Endothelial cell of umbilical vein (primary cell): ENCODE measurements around the gene DIP2C. TPM values are rescaled to one million over a fixed set of nuclear protein-coding genes. Genes with fewer than 3 reads are reported as not detected.
A peak's percentile ranks its signal among the peaks of the same experiment; 100 is the strongest.

Source experiments
- BruUV-seq: library from RNA; stranded (reverse); fragments of 400-500 nt; replicated peaks from 2 replicates; lab custom pipeline; 2021; lab: Mats Ljungman, UMichigan
- CTCF ChIA-PET: fragments of 300-600, 350-600 bp; sonication (Branson Sonifier 250); formaldehyde crosslinking; loops from one replicate; lab custom pipeline; 2021; ENCODE audit warnings: antibody characterized with exemption, inconsistent platforms; lab: Charles Lee
- POLR2A ChIA-PET: fragments of 300-600, 350-600 bp; sonication (Branson Sonifier 250); formaldehyde crosslinking; loops from one replicate; lab custom pipeline; 2021; ENCODE audit warnings: antibody characterized with exemption, inconsistent platforms; lab: Charles Lee
- DNase-seq: peaks from one replicate; pipeline ENCODE4 v3.0.0-alpha.2; 2011; ENCODE audit warnings: low read depth, low spot score
- FAIRE-seq: peaks from 2 replicates; lab custom pipeline; 2011; peaks lifted over from hg19 to GRCh38; lab: Jason Lieb, UNC
- H2AFZ ChIP-seq: 2 replicates; pipeline ENCODE4 v1.6.0; 2012; ENCODE audit warnings: low read depth, low read length, control low read depth, inconsistent platforms
- H3K27ac ChIP-seq: 2 replicates; pipeline ENCODE4 v1.5.1; 2011; ENCODE audit warnings: low read depth, mild to moderate bottlenecking, control low read depth, low read length, moderate library complexity; ENCODE audit not compliant: insufficient read depth
- H3K27me3 ChIP-seq, 2 experiments: 2 replicates each; pipeline versions ENCODE4 v1.6.0 to v1.6.1; 2011; ENCODE audit warnings: low read length in 2 of 2, mixed read lengths in 1 of 2; ENCODE audit not compliant: control insufficient read depth in 2 of 2, insufficient read depth in 2 of 2
- H3K36me3 ChIP-seq, 2 experiments: 2 replicates in 1 of 2; 3 replicates in 1 of 2; pipeline ENCODE4 v1.5.1; 2011; ENCODE audit warnings: low read length in 2 of 2, mild to moderate bottlenecking in 1 of 2, moderate library complexity in 1 of 2; ENCODE audit not compliant: control insufficient read depth in 2 of 2, insufficient read depth in 2 of 2; ENCODE audit errors: extremely low read depth in 1 of 2
- H3K4me1 ChIP-seq: 3 replicates; pipeline ENCODE4 v1.5.1; 2011; ENCODE audit warnings: mild to moderate bottlenecking, low read length; ENCODE audit not compliant: control insufficient read depth, insufficient read depth; ENCODE audit errors: extremely low read depth
- H3K4me2 ChIP-seq: 2 replicates; pipeline ENCODE4 v1.6.1; 2011; ENCODE audit warnings: low read length, control low read depth, mixed read lengths; ENCODE audit not compliant: insufficient read depth
- H3K4me3 ChIP-seq, 3 experiments: fragments of 200-600 bp in 1 of 3; sonication (generic), shearing (Covaris generic) in 1 of 3; replicated peaks in 1 of 3; 2 replicates each; pipeline ENCODE4 v1.5.1; 2011 to 2016; ENCODE audit warnings: control low read depth in 3 of 3, low read length in 3 of 3, mild to moderate bottlenecking in 2 of 3, inconsistent platforms in 1 of 3, low read depth in 1 of 3, moderate library complexity in 1 of 3; ENCODE audit not compliant: insufficient read depth in 1 of 3
- H3K79me2 ChIP-seq: 2 replicates; pipeline ENCODE4 v1.6.0; 2012; ENCODE audit warnings: low read length, inconsistent platforms; ENCODE audit not compliant: control insufficient read depth, insufficient read depth
- H3K9ac ChIP-seq: replicated peaks from 2 replicates; pipeline ENCODE3; 2011; ENCODE audit warnings: low read length, control low read depth; ENCODE audit not compliant: insufficient read depth; ENCODE audit errors: extremely low read depth
- H3K9me1 ChIP-seq: replicated peaks from 3 replicates; pipeline ENCODE4 v1.6.0; 2011; ENCODE audit warnings: mild to moderate bottlenecking, low read length; ENCODE audit not compliant: control insufficient read depth, insufficient read depth; ENCODE audit errors: extremely low read depth
- H3K9me3 ChIP-seq: replicated peaks from 2 replicates; pipeline ENCODE4 v1.5.1; 2012; ENCODE audit warnings: low read length, inconsistent platforms; ENCODE audit not compliant: control insufficient read depth, insufficient read depth
- H4K20me1 ChIP-seq: replicated peaks from 2 replicates; pipeline ENCODE3; 2011; ENCODE audit warnings: mild to moderate bottlenecking, low read length; ENCODE audit not compliant: control insufficient read depth, insufficient read depth; ENCODE audit errors: extremely low read depth
- EZH2 ChIP-seq: IDR thresholded peaks from 2 replicates; pipeline ENCODE4 v1.6.1; 2012; ENCODE audit warnings: borderline replicate concordance, low read depth, mild to moderate bottlenecking, moderate library complexity, low read length, inconsistent platforms; ENCODE audit not compliant: severe bottlenecking
- FOS ChIP-seq: IDR thresholded peaks from 2 replicates; pipeline ENCODE4 v1.6.1; 2011; ENCODE audit warnings: mild to moderate bottlenecking, low read length, moderate library complexity, borderline replicate concordance; ENCODE audit not compliant: insufficient read depth
- GATA2 ChIP-seq: IDR thresholded peaks from 2 replicates; pipeline ENCODE4 v1.7.0; 2011; ENCODE audit warnings: low read depth, mild to moderate bottlenecking, moderate library complexity, mixed read lengths, low read length; ENCODE audit not compliant: insufficient read length, insufficient read depth
- JUN ChIP-seq: IDR thresholded peaks from 2 replicates; pipeline ENCODE4 v1.6.1; 2011; ENCODE audit warnings: borderline replicate concordance, low read depth; ENCODE audit not compliant: insufficient read length, insufficient read depth
- MAX ChIP-seq: IDR thresholded peaks from 2 replicates; pipeline ENCODE4 v1.6.1; 2011; ENCODE audit not compliant: insufficient read depth, insufficient read length
- MYC ChIP-seq: IDR thresholded peaks from one replicate; pipeline ENCODE4 v1.6.1; 2011; ENCODE audit warnings: mild to moderate bottlenecking, low read depth, low read length
- POLR2A ChIP-seq: IDR thresholded peaks from 2 replicates; pipeline ENCODE4 v1.6.1; 2012; ENCODE audit warnings: low read depth, mild to moderate bottlenecking, control low read depth, low read length
- POLR2AphosphoS5 ChIP-seq: IDR thresholded peaks from 2 replicates; pipeline ENCODE4 v1.6.1; 2012; ENCODE audit warnings: low read depth, mild to moderate bottlenecking, control low read depth, low read length, moderate library complexity; ENCODE audit not compliant: insufficient read depth
- dilution Hi-C: fragments of 300-500 bp; cut with MboI; formaldehyde crosslinking; loops from one replicate; pipeline ENCODE4 v1.15.0; 2019; ENCODE audit warnings: low sequenced_read_pairs; ENCODE audit not compliant: extremely low pct_ligation_motif_present
- intact Hi-C: fragments of 100-400 bp; cut with micrococcal nuclease; formaldehyde crosslinking; loops from one replicate; pipeline ENCODE4 v1.10.0; 2022
- polyA plus RNA-seq, 4 experiments: library from polyadenylated mRNA; depleted of rRNA in 3 of 4; stranded (reverse) in 3 of 4; unstranded in 1 of 4; fragments of >200 nt; gene quantifications; 2 replicates each; pipeline versions ENCODE4 v1.2.1 to v1.2.3, GENCODE V29; 2011 to 2012; ENCODE audit warnings: missing spikeins in 1 of 4
- total RNA-seq: library from RNA; stranded (reverse); gene quantifications from 2 replicates; pipeline ENCODE4 v1.2.3, GENCODE V29; 2021
- TF ChIP-seq, protein P1 (sequence below), 2 donors: IDR thresholded peaks; 1 replicate in 1 of 2; 2 replicates in 1 of 2; pipeline ENCODE4 v1.5.1; 2011; ENCODE audit warnings: low read length in 2 of 2, mild to moderate bottlenecking in 2 of 2, moderate library complexity in 2 of 2, control low read depth in 1 of 2, inconsistent platforms in 1 of 2, low read depth in 1 of 2; ENCODE audit not compliant: insufficient read depth in 1 of 2; ENCODE audit errors: extremely low read depth in 1 of 2

Gene DIP2C
- total and polyA plus RNA-seq, 2 donors (not counting 3 experiments of a cell fraction or from before 2014, with no cell fraction given), result 3.6 to 10.7 TPM

- TF ChIP-seq POLR2AphosphoS5 (no peak), FOS (no peak), EZH2 (no peak), MAX (no peak), GATA2 (no peak)
- DNase-seq, result no peak
- Histone ChIP-seq H3K4me3 (no peak overlapping the region), H3K9ac (no peak overlapping the region), H3K27me3 (no peaks in the 10 kb centered on the region), H3K36me3 (no peaks in the 10 kb centered on the region), H3K4me1 (peaks cover 11% of the 10 kb centered on the region), H2AFZ (no peak overlapping the region), H3K27ac (no peak overlapping the region), H3K79me2 (no peaks in the 10 kb centered on the region), H3K4me2 (no peak overlapping the region), H3K9me1 (no peaks in the 10 kb centered on the region), H3K9me3 (no peaks in the 10 kb centered on the region), H4K20me1 (no peaks in the 10 kb centered on the region)
- ChIA-PET POLR2A (no interaction called here), CTCF (interaction anchor here (1.2 kb wide), 2 partner anchors 17 to 26 kb away, joined by 3 read pairs; no protein-coding TSS in a partner anchor)
- intact Hi-C loops, result no loop called here
- dilution Hi-C loops, result no loop called here
- BruUV-seq, result no TSS peak
- no peak for FAIRE-seq
Observed at GRCh38 chr10:298033-298432, 391.4 kb downstream of the DIP2C start.

GRCh38 chr10:297567-297966 lies 391.9 kb downstream of the DIP2C start:
- peak overlapping the region; percentile 77 for H3K27ac ChIP-seq
- H3K4me1 ChIP-seq, result peaks cover 11% of the 10 kb centered on the region
- peak overlapping the region; percentile 46 for H3K4me2 ChIP-seq
- intact Hi-C loops, result loop anchor here (1.0 kb wide), 1 partner anchor 27 kb away; no protein-coding TSS in a partner anchor
- DNase-seq (no peak), FAIRE-seq (no peak)
- H3K27me3 ChIP-seq, result no peaks in the 10 kb centered on the region
- no peak for TF ChIP-seq MYC
- TF ChIP-seq GATA2, result no peak
- TF ChIP-seq POLR2A, result no peak
- no peak for TF ChIP-seq POLR2AphosphoS5
- TF ChIP-seq FOS, result no peak
- TF ChIP-seq, protein P1, sequence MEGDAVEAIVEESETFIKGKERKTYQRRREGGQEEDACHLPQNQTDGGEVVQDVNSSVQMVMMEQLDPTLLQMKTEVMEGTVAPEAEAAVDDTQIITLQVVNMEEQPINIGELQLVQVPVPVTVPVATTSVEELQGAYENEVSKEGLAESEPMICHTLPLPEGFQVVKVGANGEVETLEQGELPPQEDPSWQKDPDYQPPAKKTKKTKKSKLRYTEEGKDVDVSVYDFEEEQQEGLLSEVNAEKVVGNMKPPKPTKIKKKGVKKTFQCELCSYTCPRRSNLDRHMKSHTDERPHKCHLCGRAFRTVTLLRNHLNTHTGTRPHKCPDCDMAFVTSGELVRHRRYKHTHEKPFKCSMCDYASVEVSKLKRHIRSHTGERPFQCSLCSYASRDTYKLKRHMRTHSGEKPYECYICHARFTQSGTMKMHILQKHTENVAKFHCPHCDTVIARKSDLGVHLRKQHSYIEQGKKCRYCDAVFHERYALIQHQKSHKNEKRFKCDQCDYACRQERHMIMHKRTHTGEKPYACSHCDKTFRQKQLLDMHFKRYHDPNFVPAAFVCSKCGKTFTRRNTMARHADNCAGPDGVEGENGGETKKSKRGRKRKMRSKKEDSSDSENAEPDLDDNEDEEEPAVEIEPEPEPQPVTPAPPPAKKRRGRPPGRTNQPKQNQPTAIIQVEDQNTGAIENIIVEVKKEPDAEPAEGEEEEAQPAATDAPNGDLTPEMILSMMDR (IDR thresholded peaks at IDR 0.05; ENCODE audit: extremely low read depth in 1 of 2, insufficient read depth in 1 of 2, low read depth in 1 of 2, low read length in 2 of 2), result no peak
- TF ChIP-seq MAX, result no peak
- TF ChIP-seq EZH2, result no peak
- no peak for TF ChIP-seq JUN
- H3K9me3 ChIP-seq, result no peaks in the 10 kb centered on the region
- dilution Hi-C loops, result no loop called here
- peak overlapping the region; percentile 43 for H3K9ac ChIP-seq
- ChIA-PET CTCF (interaction anchor here (1.2 kb wide), 2 partner anchors 16 to 26 kb away, joined by 3 read pairs; no protein-coding TSS in a partner anchor), POLR2A (no interaction called here)
- peak overlapping the region; percentile 67 for H2AFZ ChIP-seq
- no peak overlapping the region for H3K4me3 ChIP-seq
- H4K20me1 ChIP-seq, result no peaks in the 10 kb centered on the region
- no TSS peak for BruUV-seq
- no peaks in the 10 kb centered on the region for H3K9me1 ChIP-seq
- no peaks in the 10 kb centered on the region for H3K36me3 ChIP-seq
- no peaks in the 10 kb centered on the region for H3K79me2 ChIP-seq
